NCI-H1417 treated with DMSO at 0.1 percent for 48 hours (cell line): ENCODE data around the gene IFI27L1.

Experiments
- DNase-seq: peaks from one replicate; lab custom pipeline; 2025; lab: John Stamatoyannopoulos, UW

The IFI27L1 gene

GRCh38 chr14:94113908-94114588 lies 32.9 kb downstream of the IFI27L1 start:
- no peak for DNase-seq

GRCh38 chr14:94114589-94115057 lies 33.5 kb downstream of the IFI27L1 start:
- no peak for DNase-seq

- no peak for DNase-seq
Measured at GRCh38 chr14:94115058-94115591, 34.0 kb downstream of the IFI27L1 start.

- DNase-seq, result no peak
Measured at GRCh38 chr14:94115631-94116030, 34.5 kb downstream of the IFI27L1 start.

- no peak for DNase-seq
Measured at GRCh38 chr14:94116701-94117100, 35.6 kb downstream of the IFI27L1 start.

GRCh38 chr14:94117856-94118255 lies 36.7 kb downstream of the IFI27L1 start:
- no peak for DNase-seq

GRCh38 chr14:94119071-94119470 lies 38.0 kb downstream of the IFI27L1 start:
- DNase-seq, result no peak

- no peak for DNase-seq
Measured at GRCh38 chr14:94120667-94121340, 39.7 kb downstream of the IFI27L1 start.

- no peak for DNase-seq
Measured at GRCh38 chr14:94121485-94121884, 40.4 kb downstream of the IFI27L1 start.

GRCh38 chr14:94122438-94122837 lies 41.3 kb downstream of the IFI27L1 start:
- DNase-seq, result no peak

GRCh38 chr14:94123296-94123695 lies 42.2 kb downstream of the IFI27L1 start:
- DNase-seq, result no peak

GRCh38 chr14:94123868-94124267 lies 42.8 kb downstream of the IFI27L1 start:
- no peak for DNase-seq

- no peak for DNase-seq
Measured at GRCh38 chr14:94124582-94125377, 43.7 kb downstream of the IFI27L1 start.

- no peak for DNase-seq
Measured at GRCh38 chr14:94125659-94126418, 44.7 kb downstream of the IFI27L1 start.

- DNase-seq, result no peak
Measured at GRCh38 chr14:94126419-94126677, 45.2 kb downstream of the IFI27L1 start.

GRCh38 chr14:94126800-94127199 lies 45.7 kb downstream of the IFI27L1 start:
- no peak for DNase-seq

GRCh38 chr14:94127330-94127729 lies 46.2 kb downstream of the IFI27L1 start:
- no peak for DNase-seq

GRCh38 chr14:94128216-94128839 lies 47.2 kb downstream of the IFI27L1 start:
- DNase-seq, result no peak

GRCh38 chr14:94129111-94129757 lies 48.1 kb downstream of the IFI27L1 start, which contains the start of gene IFI27L2:
TSS of gene IFI27L2 (minus strand) at chr14:94129604. CDS start at chr14:94129564, 40 bp downstream.
- no peak for DNase-seq

- DNase-seq, result no peak
Measured at GRCh38 chr14:94129758-94130414, 48.8 kb downstream of the IFI27L1 start.
